Measurements from ENCODE around the gene UBE4B. TPM values are rescaled to one million over a fixed set of nuclear protein-coding genes. Genes with fewer than 3 reads are reported as not detected.

UBE4B gene
- total RNA-seq, 1 experiment from 2014 or later: 44.7 TPM

- ATAC-seq (no peak), DNase-seq (ENCODE audit: low read depth, low spot score) (no peak)
- no TSS peak for BruUV-seq (replicated peaks)
Observed at GRCh38 chr1:10084045-10084444, 51.3 kb downstream of the UBE4B start.

More at GRCh38 chr1:10084045-10084444, 51.3 kb downstream of the UBE4B start:
- peaks cover 3% of the 10 kb centered on the region; the same call in 1 of the 2 replicates for H4K20me1 ChIP-seq (ENCODE audit: insufficient read depth)
- peaks cover 30% of the 10 kb centered on the region for H3K79me2 ChIP-seq (ENCODE audit: insufficient read depth, low read length)
- H3K4me1 ChIP-seq (ENCODE audit: control insufficient read depth in 1 of 2, insufficient read depth in 2 of 2, low read length in 2 of 2): peaks cover 0 to 4% of the 10 kb centered on the region in 2 experiments; a peak in 1 of 4 replicates
- H3K9me2 ChIP-seq (ENCODE audit: insufficient read depth): no peaks in the 10 kb centered on the region
- RAD21 ChIA-PET (ENCODE audit: low non-redundant PET in 1 of 2, low total read pairs in 2 of 2, uncharacterized antibody in 2 of 2, unreplicated experiment in 2 of 2): no interaction called here
- H3K4me2 ChIP-seq (ENCODE audit: low read length): no peak overlapping the region
- H2AFZ ChIP-seq (ENCODE audit: low read depth, low read length, poor library complexity, severe bottlenecking): no peak overlapping the region
- intact Hi-C loops (cut with micrococcal nuclease): loop anchor here (5.0 kb wide), 1 partner anchor 58 kb away; no protein-coding TSS in a partner anchor
- no peak overlapping the region for H3K27ac ChIP-seq (ENCODE audit: low read depth, low read length)
- POLR2A ChIA-PET: no interaction called here
- H3K9me3 ChIP-seq (ENCODE audit: control insufficient read depth in 1 of 2, insufficient read depth in 1 of 2, low read depth in 1 of 2, low read length in 2 of 2): no peaks in the 10 kb centered on the region
- no peak overlapping the region for H3K9ac ChIP-seq (ENCODE audit: low read length)
- H3K36me3 ChIP-seq (ENCODE audit: control insufficient read depth in 1 of 2, insufficient read depth in 2 of 2, low read length in 2 of 2): peaks cover 0 to 4% of the 10 kb centered on the region in 2 experiments; a peak in 1 of 4 replicates
- no peak overlapping the region for H3K4me3 ChIP-seq (replicated peaks in 1 of 2; ENCODE audit: low read depth in 1 of 2, low read length in 2 of 2)
- CTCF ChIA-PET: no interaction called here
- no peak for TF ChIP-seq SP1 (IDR thresholded peaks at IDR 0.05; ENCODE audit: low read depth)
- no peak for TF ChIP-seq ATF3 (IDR thresholded peaks at IDR 0.05)
- TF ChIP-seq JUND (IDR thresholded peaks at IDR 0.05): no peak
- TF ChIP-seq TCF7L2 (IDR thresholded peaks at IDR 0.05; ENCODE audit: borderline replicate concordance, extremely low read depth, insufficient read depth, insufficient read length): no peak
- TF ChIP-seq EZH2phosphoT487 (IDR thresholded peaks at IDR 0.05; ENCODE audit: borderline replicate concordance): no peak
- no peak for TF ChIP-seq ZBTB33 (IDR thresholded peaks at IDR 0.05; ENCODE audit: extremely low read depth, insufficient replicate concordance, low read length)
- no peak for TF ChIP-seq ZNF274 (IDR thresholded peaks at IDR 0.05; ENCODE audit: low read depth, low read length)
- no peak for TF ChIP-seq ELF1 (IDR thresholded peaks at IDR 0.05; ENCODE audit: borderline replicate concordance, low read depth)
- no peak for TF ChIP-seq CBX3 (IDR thresholded peaks at IDR 0.05; ENCODE audit: low read depth)
- no peak for TF ChIP-seq REST (IDR thresholded peaks at IDR 0.05; ENCODE audit: low read depth)
- TF ChIP-seq POLR2A (IDR thresholded peaks at IDR 0.05; ENCODE audit: borderline replicate concordance, extremely low read depth, insufficient read depth, insufficient read length): no peak
- no peak for TF ChIP-seq SIN3A (IDR thresholded peaks at IDR 0.05; ENCODE audit: low read depth)
- no peak for TF ChIP-seq RAD21 (IDR thresholded peaks at IDR 0.05; ENCODE audit: low read depth)
- TF ChIP-seq EGR1 (IDR thresholded peaks at IDR 0.05; ENCODE audit: low read depth): no peak
- no peak for TF ChIP-seq EZH2 (IDR thresholded peaks at IDR 0.05)
- TF ChIP-seq MAX (IDR thresholded peaks at IDR 0.05): no peak
- no peaks in the 10 kb centered on the region for H3K27me3 ChIP-seq (ENCODE audit: insufficient read depth, low read length)
